ENCODE data around the gene OR10G3.
"Not testable (repeated sequence)": the region's sequence is repeated elsewhere in the genome, so short reads cannot be mapped to it uniquely, and the experiment has no call there.

The OR10G3 gene

GRCh38 chr14:21579976-21580375 is at the start of gene OR10G3:
Gene OR10G3 (minus strand): TSS chr14:21580076. CDS start chr14:21570744, 9,332 bp downstream.
- DNase-seq: no peak
- Histone ChIP-seq H3K27me3 (replicated peaks) (no peaks in the 10 kb centered on the region), H3K4me3 (ENCODE audit: low read depth, low read length) (no peak within 1 kb of the TSS), H3K27ac (no peak within 1 kb of the TSS), H3K36me3 (replicated peaks) (no peaks in the 10 kb centered on the region)
- in situ Hi-C loops (cut with HindIII; ENCODE audit: low pct_ligation_motif_present, low sequenced_read_pairs): no loop called here
- TF ChIP-seq CTCF (IDR thresholded peaks at IDR 0.05; ENCODE audit: low read depth, low read length, missing control alignments): no peak

GRCh38 chr14:21626491-21627230 is 46.8 kb upstream of the OR10G3 start:
- no peak for TF ChIP-seq CTCF (IDR thresholded peaks at IDR 0.05; ENCODE audit: low read depth, low read length, missing control alignments)
- in situ Hi-C loops (cut with HindIII; ENCODE audit: low pct_ligation_motif_present, low sequenced_read_pairs): no loop called here
- DNase-seq: peak; percentile 33
- no peaks in the 10 kb centered on the region for H3K36me3 ChIP-seq (replicated peaks)
- H3K4me3 ChIP-seq (ENCODE audit: low read depth, low read length): no peak overlapping the region
- no peak overlapping the region for H3K27ac ChIP-seq
- H3K27me3 ChIP-seq (replicated peaks): no peaks in the 10 kb centered on the region

GRCh38 chr14:21617614-21618013 is 37.7 kb upstream of the OR10G3 start:
- Histone ChIP-seq H3K27ac (no peak overlapping the region), H3K27me3 (replicated peaks) (no peaks in the 10 kb centered on the region), H3K4me3 (ENCODE audit: low read depth, low read length) (no peak overlapping the region), H3K36me3 (replicated peaks) (no peaks in the 10 kb centered on the region)
- no peak for TF ChIP-seq CTCF (IDR thresholded peaks at IDR 0.05; ENCODE audit: low read depth, low read length, missing control alignments)
- in situ Hi-C loops (cut with HindIII; ENCODE audit: low pct_ligation_motif_present, low sequenced_read_pairs): no loop called here
- DNase-seq: no peak

- in situ Hi-C loops (cut with HindIII; ENCODE audit: low pct_ligation_motif_present, low sequenced_read_pairs): no loop called here
- no peaks in the 10 kb centered on the region for H3K36me3 ChIP-seq (replicated peaks)
- no peak overlapping the region for H3K27ac ChIP-seq
- H3K4me3 ChIP-seq (ENCODE audit: low read depth, low read length): no peak overlapping the region
- no peak for TF ChIP-seq CTCF (IDR thresholded peaks at IDR 0.05; ENCODE audit: low read depth, low read length, missing control alignments)
- no peaks in the 10 kb centered on the region for H3K27me3 ChIP-seq (replicated peaks)
- no peak for DNase-seq
Measured at GRCh38 chr14:21614240-21614639, 34.4 kb upstream of the OR10G3 start.

GRCh38 chr14:21612324-21612723 is 32.4 kb upstream of the OR10G3 start:
- Histone ChIP-seq H3K27me3 (replicated peaks) (no peaks in the 10 kb centered on the region), H3K36me3 (replicated peaks) (no peaks in the 10 kb centered on the region), H3K4me3 (ENCODE audit: low read depth, low read length) (no peak overlapping the region), H3K27ac (no peak overlapping the region)
- in situ Hi-C loops (cut with HindIII; ENCODE audit: low pct_ligation_motif_present, low sequenced_read_pairs): no loop called here
- TF ChIP-seq CTCF (IDR thresholded peaks at IDR 0.05; ENCODE audit: low read depth, low read length, missing control alignments): no peak
- no peak for DNase-seq

- in situ Hi-C loops (cut with HindIII; ENCODE audit: low pct_ligation_motif_present, low sequenced_read_pairs); DNase-seq: not testable (repeated sequence)
Measured at GRCh38 chr14:21602181-21602580, 22.3 kb upstream of the OR10G3 start.

More at GRCh38 chr14:21602181-21602580, 22.3 kb upstream of the OR10G3 start:
- H3K4me3 ChIP-seq (ENCODE audit: low read depth, low read length); H3K36me3 ChIP-seq (replicated peaks); H3K27ac ChIP-seq; H3K27me3 ChIP-seq (replicated peaks): not testable (repeated sequence)
